Esophagus squamous epithelium (tissue), 4 donors: ENCODE data around the gene KIF5C.

ENCODE experiments used
- POLR2A ChIP-seq, 4 donors: fragments of 450-650 bp; IDR thresholded peaks; one replicate each; pipeline ENCODE4 v1.6.1; 2017; ENCODE audit warnings: antibody characterized with exemption in 4 of 4, mild to moderate bottlenecking in 4 of 4, moderate library complexity in 3 of 4
- TF ChIP-seq, protein P1 (sequence below), 6 experiments: fragments of 450-650 bp in 4 of 6; fragments of 200-600 bp in 2 of 6; sonication (generic) in 2 of 6; IDR thresholded peaks; one replicate each; pipeline ENCODE4 v1.5.1; 2016 to 2019; ENCODE audit warnings: antibody characterized with exemption in 6 of 6, mild to moderate bottlenecking in 4 of 6, moderate library complexity in 4 of 6

DNA sequence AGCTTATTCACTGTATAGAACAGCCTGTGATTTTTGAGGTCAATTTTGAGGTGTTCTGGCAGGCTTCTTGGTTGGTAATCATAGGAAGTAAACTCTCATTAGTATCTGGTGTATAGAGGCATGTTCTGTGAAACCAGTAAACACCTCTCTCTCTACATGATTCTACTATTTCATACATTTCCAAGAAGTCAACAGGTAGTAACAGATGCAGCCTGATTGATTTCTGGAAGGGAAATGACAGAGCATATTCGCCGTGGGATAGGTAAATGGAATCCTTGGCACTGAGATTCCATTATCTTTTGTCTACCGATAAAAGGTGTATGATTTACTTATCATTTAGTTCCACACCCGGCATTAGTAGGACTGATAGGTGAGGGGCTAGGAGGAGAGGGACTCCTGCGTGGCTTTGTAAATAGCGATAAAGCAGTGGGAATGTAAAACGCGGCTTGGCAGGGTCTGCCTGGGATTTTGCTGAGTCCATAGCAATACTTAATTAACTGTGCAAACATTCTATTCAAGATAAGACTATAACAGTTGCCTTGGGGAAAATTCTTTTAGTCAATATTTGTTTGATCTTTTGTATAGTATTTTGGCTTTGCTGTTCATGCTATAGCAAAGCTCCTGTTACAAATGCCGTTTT is 195.8 kb downstream of the KIF5C start:
- TF ChIP-seq, protein P1, sequence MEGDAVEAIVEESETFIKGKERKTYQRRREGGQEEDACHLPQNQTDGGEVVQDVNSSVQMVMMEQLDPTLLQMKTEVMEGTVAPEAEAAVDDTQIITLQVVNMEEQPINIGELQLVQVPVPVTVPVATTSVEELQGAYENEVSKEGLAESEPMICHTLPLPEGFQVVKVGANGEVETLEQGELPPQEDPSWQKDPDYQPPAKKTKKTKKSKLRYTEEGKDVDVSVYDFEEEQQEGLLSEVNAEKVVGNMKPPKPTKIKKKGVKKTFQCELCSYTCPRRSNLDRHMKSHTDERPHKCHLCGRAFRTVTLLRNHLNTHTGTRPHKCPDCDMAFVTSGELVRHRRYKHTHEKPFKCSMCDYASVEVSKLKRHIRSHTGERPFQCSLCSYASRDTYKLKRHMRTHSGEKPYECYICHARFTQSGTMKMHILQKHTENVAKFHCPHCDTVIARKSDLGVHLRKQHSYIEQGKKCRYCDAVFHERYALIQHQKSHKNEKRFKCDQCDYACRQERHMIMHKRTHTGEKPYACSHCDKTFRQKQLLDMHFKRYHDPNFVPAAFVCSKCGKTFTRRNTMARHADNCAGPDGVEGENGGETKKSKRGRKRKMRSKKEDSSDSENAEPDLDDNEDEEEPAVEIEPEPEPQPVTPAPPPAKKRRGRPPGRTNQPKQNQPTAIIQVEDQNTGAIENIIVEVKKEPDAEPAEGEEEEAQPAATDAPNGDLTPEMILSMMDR (IDR thresholded peaks at IDR 0.05), result no peak
- TF ChIP-seq POLR2A (IDR thresholded peaks at IDR 0.05), result no peak
